Non-pigmented ciliary epithelial cell (primary cell): ENCODE measurements around the gene SV2C.
A peak's percentile ranks its signal among the peaks of the same experiment; 100 is the strongest.

Source experiments
- DNase-seq: peaks from one replicate; pipeline ENCODE4 v3.0.0-alpha.2; 2010; ENCODE audit warnings: low read depth

Gene SV2C

GRCh38 chr5:76165711-76166374 lies 82.7 kb downstream of the SV2C start:
- DNase-seq: no peak

GRCh38 chr5:76166886-76167576 lies 83.8 kb downstream of the SV2C start:
- no peak for DNase-seq

GRCh38 chr5:76169146-76169905 lies 86.1 kb downstream of the SV2C start:
- DNase-seq: no peak

GRCh38 chr5:76174101-76174500 lies 90.9 kb downstream of the SV2C start:
- no peak for DNase-seq

- peak; percentile 10 for DNase-seq
Measured at GRCh38 chr5:76175051-76175666, 92.0 kb downstream of the SV2C start.

GRCh38 chr5:76175821-76176403 lies 92.7 kb downstream of the SV2C start:
- DNase-seq: no peak

GRCh38 chr5:76177978-76178377 lies 94.8 kb downstream of the SV2C start:
- DNase-seq: no peak

- DNase-seq: no peak
Measured at GRCh38 chr5:76178913-76179312, 95.7 kb downstream of the SV2C start.

- no peak for DNase-seq
Measured at GRCh38 chr5:76180814-76181805, 97.9 kb downstream of the SV2C start.

- no peak for DNase-seq
Measured at GRCh38 chr5:76187386-76187785, 104.2 kb downstream of the SV2C start.

GRCh38 chr5:76190356-76190755 lies 107.2 kb downstream of the SV2C start:
- DNase-seq: no peak

- DNase-seq: no peak
Measured at GRCh38 chr5:76192837-76193236, 109.7 kb downstream of the SV2C start.

- DNase-seq: no peak
Measured at GRCh38 chr5:76193635-76194034, 110.5 kb downstream of the SV2C start.

GRCh38 chr5:76194340-76194739 lies 111.2 kb downstream of the SV2C start:
- no peak for DNase-seq

GRCh38 chr5:76196457-76196856 lies 113.3 kb downstream of the SV2C start:
- no peak for DNase-seq

GRCh38 chr5:76196886-76197489 lies 113.8 kb downstream of the SV2C start:
- DNase-seq: no peak

GRCh38 chr5:76197726-76198125 lies 114.5 kb downstream of the SV2C start:
- DNase-seq: no peak

GRCh38 chr5:76199336-76200318 lies 116.4 kb downstream of the SV2C start:
- DNase-seq: no peak

- DNase-seq: no peak
Measured at GRCh38 chr5:76202182-76202581, 119.0 kb downstream of the SV2C start.
